Testis (tissue), 2 donors: ENCODE measurements around the gene MYO18A.

Source experiments
- POLR2A ChIP-seq: fragments of 450-650 bp; IDR thresholded peaks from one replicate; pipeline ENCODE4 v1.6.1; 2017; ENCODE audit warnings: antibody characterized with exemption, mild to moderate bottlenecking, moderate library complexity
- TF ChIP-seq, protein P1 (sequence below), 3 experiments: fragments of 450-650 bp in 2 of 3; fragments of 200-600 bp in 1 of 3; sonication (generic) in 1 of 3; IDR thresholded peaks; one replicate each; pipeline ENCODE4 v1.5.1; 2016 to 2019; ENCODE audit warnings: antibody characterized with exemption in 3 of 3, mild to moderate bottlenecking in 2 of 3, moderate library complexity in 1 of 3

DNA sequence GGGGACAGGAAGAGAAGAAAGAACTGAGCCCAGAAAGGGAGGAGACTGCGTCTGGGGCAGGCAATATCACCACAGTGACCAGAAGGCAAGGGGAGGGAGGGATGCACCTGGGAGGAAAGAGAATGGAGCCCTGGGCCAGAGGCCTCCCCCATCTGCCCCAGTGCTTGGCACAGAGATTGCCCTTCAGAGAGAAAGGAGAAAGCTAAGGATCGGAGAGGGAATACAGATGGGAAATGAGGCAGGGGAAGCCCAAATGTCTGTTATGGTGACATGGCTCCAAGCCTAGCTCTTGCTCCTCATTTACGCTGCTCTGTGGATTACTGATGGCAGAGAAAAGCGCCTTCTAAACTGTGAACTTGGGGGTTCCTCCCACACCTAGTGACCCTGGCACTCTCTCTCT, 90.1 kb downstream of the MYO18A start:
- TF ChIP-seq, protein P1, sequence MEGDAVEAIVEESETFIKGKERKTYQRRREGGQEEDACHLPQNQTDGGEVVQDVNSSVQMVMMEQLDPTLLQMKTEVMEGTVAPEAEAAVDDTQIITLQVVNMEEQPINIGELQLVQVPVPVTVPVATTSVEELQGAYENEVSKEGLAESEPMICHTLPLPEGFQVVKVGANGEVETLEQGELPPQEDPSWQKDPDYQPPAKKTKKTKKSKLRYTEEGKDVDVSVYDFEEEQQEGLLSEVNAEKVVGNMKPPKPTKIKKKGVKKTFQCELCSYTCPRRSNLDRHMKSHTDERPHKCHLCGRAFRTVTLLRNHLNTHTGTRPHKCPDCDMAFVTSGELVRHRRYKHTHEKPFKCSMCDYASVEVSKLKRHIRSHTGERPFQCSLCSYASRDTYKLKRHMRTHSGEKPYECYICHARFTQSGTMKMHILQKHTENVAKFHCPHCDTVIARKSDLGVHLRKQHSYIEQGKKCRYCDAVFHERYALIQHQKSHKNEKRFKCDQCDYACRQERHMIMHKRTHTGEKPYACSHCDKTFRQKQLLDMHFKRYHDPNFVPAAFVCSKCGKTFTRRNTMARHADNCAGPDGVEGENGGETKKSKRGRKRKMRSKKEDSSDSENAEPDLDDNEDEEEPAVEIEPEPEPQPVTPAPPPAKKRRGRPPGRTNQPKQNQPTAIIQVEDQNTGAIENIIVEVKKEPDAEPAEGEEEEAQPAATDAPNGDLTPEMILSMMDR (IDR thresholded peaks at IDR 0.05): no peak
- TF ChIP-seq POLR2A: no peak
